Measurements from ENCODE around the gene TENT5A. TPM values are rescaled to one million over a fixed set of nuclear protein-coding genes. Genes with fewer than 3 reads are reported as not detected.

Gene TENT5A
- total and polyA plus RNA-seq, 4 donors, result 4.0 to 13.6 (median 11.4) TPM

GRCh38 chr6:81764531-81764930 lies 12.1 kb upstream of the TENT5A start:
- Histone ChIP-seq H3K9me3 (ENCODE audit: control insufficient read depth in 4 of 4, low read length in 3 of 4) (no peaks in the 10 kb centered on the region), H3K9ac (ENCODE audit: low read depth in 1 of 2, low read length in 2 of 2) (no peak overlapping the region), H3K4me3 (ENCODE audit: low read depth in 1 of 3, low read length in 3 of 3) (no peak overlapping the region), H3K27me3 (ENCODE audit: control insufficient read depth in 4 of 4, insufficient read depth in 4 of 4, low read length in 3 of 4) (no peaks in the 10 kb centered on the region), H3K27ac (ENCODE audit: low read depth in 1 of 2, low read length in 2 of 2) (no peak overlapping the region), H3K4me1 (ENCODE audit: control insufficient read depth in 4 of 4, insufficient read depth in 4 of 4, low read length in 3 of 4) (peaks cover 10 to 16% (median 15%) of the 10 kb centered on the region in 4 donors), H3K36me3 (ENCODE audit: control insufficient read depth in 4 of 4, insufficient read depth in 3 of 4, low read depth in 1 of 4, low read length in 3 of 4) (no peaks in the 10 kb centered on the region)
- no peak for TF ChIP-seq GABPA (IDR thresholded peaks at IDR 0.05 in 1 of 2, conservative IDR thresholded peaks at IDR 0.05 in 1 of 2)
- TF ChIP-seq FOXA2 (IDR thresholded peaks at IDR 0.05), result no peak
- no peak for TF ChIP-seq ZBTB33 (IDR thresholded peaks at IDR 0.05)
- TF ChIP-seq EGR1 (IDR thresholded peaks at IDR 0.05; ENCODE audit: low read depth in 2 of 2), result no peak
- no peak for DNase-seq (ENCODE audit: low spot score)
- 97% methylated on average over 2 of the region's 2 CpGs for WGBS

GRCh38 chr6:81763968-81764367 lies 11.5 kb upstream of the TENT5A start:
- Histone ChIP-seq H3K4me3 (ENCODE audit: low read depth in 1 of 3, low read length in 3 of 3) (no peak overlapping the region), H3K36me3 (ENCODE audit: control insufficient read depth in 4 of 4, insufficient read depth in 3 of 4, low read depth in 1 of 4, low read length in 3 of 4) (no peaks in the 10 kb centered on the region), H3K27ac (ENCODE audit: low read depth in 1 of 2, low read length in 2 of 2) (no peak overlapping the region), H3K27me3 (ENCODE audit: control insufficient read depth in 4 of 4, insufficient read depth in 4 of 4, low read length in 3 of 4) (no peaks in the 10 kb centered on the region), H3K4me1 (ENCODE audit: control insufficient read depth in 4 of 4, insufficient read depth in 4 of 4, low read length in 3 of 4) (peaks cover 10 to 16% (median 15%) of the 10 kb centered on the region in 4 donors), H3K9ac (ENCODE audit: low read depth in 1 of 2, low read length in 2 of 2) (no peak overlapping the region), H3K9me3 (ENCODE audit: control insufficient read depth in 4 of 4, low read length in 3 of 4) (no peaks in the 10 kb centered on the region)
- DNase-seq (ENCODE audit: low spot score), result no peak
- 76% methylated on average over 3 of the region's 3 CpGs for WGBS
- TF ChIP-seq HNF4G (IDR thresholded peaks at IDR 0.05) (no peak), YY1 (IDR thresholded peaks at IDR 0.05) (no peak)

- Histone ChIP-seq H3K36me3 (ENCODE audit: control insufficient read depth in 4 of 4, insufficient read depth in 3 of 4, low read depth in 1 of 4, low read length in 3 of 4) (no peaks in the 10 kb centered on the region), H3K27ac (ENCODE audit: low read depth in 1 of 2, low read length in 2 of 2) (no peak overlapping the region), H3K4me1 (ENCODE audit: control insufficient read depth in 4 of 4, insufficient read depth in 4 of 4, low read length in 3 of 4) (peaks cover 10 to 16% (median 15%) of the 10 kb centered on the region in 4 donors), H3K9me3 (ENCODE audit: control insufficient read depth in 4 of 4, low read length in 3 of 4) (no peaks in the 10 kb centered on the region), H3K4me3 (ENCODE audit: low read depth in 1 of 3, low read length in 3 of 3) (no peak overlapping the region), H3K9ac (ENCODE audit: low read depth in 1 of 2, low read length in 2 of 2) (no peak overlapping the region), H3K27me3 (ENCODE audit: control insufficient read depth in 4 of 4, insufficient read depth in 4 of 4, low read length in 3 of 4) (no peaks in the 10 kb centered on the region)
- TF ChIP-seq TAF1 (conservative IDR thresholded peaks at IDR 0.05) (no peak), ZBTB33 (IDR thresholded peaks at IDR 0.05) (no peak), HNF4A (conservative IDR thresholded peaks at IDR 0.05) (no peak), EGR1 (IDR thresholded peaks at IDR 0.05; ENCODE audit: low read depth in 2 of 2) (no peak), HNF4G (IDR thresholded peaks at IDR 0.05) (no peak), FOXA1 (IDR thresholded peaks at IDR 0.05) (no peak)
- WGBS, result 96% methylated on average over 1 of the region's 1 CpG
- no peak for DNase-seq (ENCODE audit: low spot score)
Observed at GRCh38 chr6:81763051-81763450, 10.6 kb upstream of the TENT5A start.

- Histone ChIP-seq H3K4me3 (ENCODE audit: low read depth in 1 of 3, low read length in 3 of 3) (no peak overlapping the region), H3K9me3 (ENCODE audit: control insufficient read depth in 4 of 4, low read length in 3 of 4) (no peaks in the 10 kb centered on the region)
- WGBS, result 82% methylated on average over 4 of the region's 4 CpGs
Observed at GRCh38 chr6:81762606-81763005, 10.1 kb upstream of the TENT5A start.

More at GRCh38 chr6:81762606-81763005, 10.1 kb upstream of the TENT5A start:
- Histone ChIP-seq H3K9ac (ENCODE audit: low read depth in 1 of 2, low read length in 2 of 2) (no peak overlapping the region), H3K27ac (ENCODE audit: low read depth in 1 of 2, low read length in 2 of 2) (no peak overlapping the region), H3K4me1 (ENCODE audit: control insufficient read depth in 4 of 4, insufficient read depth in 4 of 4, low read length in 3 of 4) (peaks cover 9 to 15% (median 14%) of the 10 kb centered on the region in 4 donors), H3K36me3 (ENCODE audit: control insufficient read depth in 4 of 4, insufficient read depth in 3 of 4, low read depth in 1 of 4, low read length in 3 of 4) (no peaks in the 10 kb centered on the region), H3K27me3 (ENCODE audit: control insufficient read depth in 4 of 4, insufficient read depth in 4 of 4, low read length in 3 of 4) (no peaks in the 10 kb centered on the region)
- no peak for DNase-seq (ENCODE audit: low spot score)
- TF ChIP-seq YY1 (IDR thresholded peaks at IDR 0.05), result no peak
- TF ChIP-seq FOXA2 (IDR thresholded peaks at IDR 0.05), result no peak
- no peak for TF ChIP-seq HNF4A (conservative IDR thresholded peaks at IDR 0.05)
- no peak for TF ChIP-seq NR2F2 (IDR thresholded peaks at IDR 0.05)
- TF ChIP-seq ZBTB33 (IDR thresholded peaks at IDR 0.05), result no peak
- no peak for TF ChIP-seq RXRA (IDR thresholded peaks at IDR 0.05)

Data from liver (tissue), 9 donors.